Lower leg skin (tissue), 3 donors: ENCODE results near the gene PALLD.

Source experiments
- POLR2A ChIP-seq, 2 donors: fragments of 450-650 bp; IDR thresholded peaks; one replicate each; pipeline ENCODE4 v1.6.1; 2016 to 2017; ENCODE audit warnings: antibody characterized with exemption in 2 of 2, mild to moderate bottlenecking in 1 of 2, moderate library complexity in 1 of 2
- TF ChIP-seq, protein P1 (sequence below), 3 donors: fragments of 450-650 bp; IDR thresholded peaks; one replicate each; pipeline ENCODE4 v1.5.1; 2016; ENCODE audit warnings: antibody characterized with exemption in 3 of 3, mild to moderate bottlenecking in 3 of 3, moderate library complexity in 2 of 3

DNA sequence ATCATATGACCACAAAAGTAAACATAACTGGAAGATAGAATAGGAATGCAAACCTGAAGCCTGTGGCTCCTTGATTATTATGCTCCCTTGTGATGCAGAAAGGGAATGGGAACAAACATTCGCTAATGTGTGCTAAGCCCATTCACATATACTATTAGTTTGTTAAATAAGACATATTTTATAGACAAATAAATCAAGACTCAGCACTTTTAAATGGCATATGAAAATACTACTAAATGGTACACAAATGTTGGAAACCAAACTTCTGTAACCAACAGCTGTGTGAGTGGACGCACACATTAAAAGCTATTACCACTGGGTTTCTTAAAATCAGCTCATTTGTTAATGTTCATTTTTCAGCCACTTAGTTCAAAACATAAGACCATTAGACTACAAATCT, 417.2 kb downstream of the PALLD start:
- TF ChIP-seq, protein P1, sequence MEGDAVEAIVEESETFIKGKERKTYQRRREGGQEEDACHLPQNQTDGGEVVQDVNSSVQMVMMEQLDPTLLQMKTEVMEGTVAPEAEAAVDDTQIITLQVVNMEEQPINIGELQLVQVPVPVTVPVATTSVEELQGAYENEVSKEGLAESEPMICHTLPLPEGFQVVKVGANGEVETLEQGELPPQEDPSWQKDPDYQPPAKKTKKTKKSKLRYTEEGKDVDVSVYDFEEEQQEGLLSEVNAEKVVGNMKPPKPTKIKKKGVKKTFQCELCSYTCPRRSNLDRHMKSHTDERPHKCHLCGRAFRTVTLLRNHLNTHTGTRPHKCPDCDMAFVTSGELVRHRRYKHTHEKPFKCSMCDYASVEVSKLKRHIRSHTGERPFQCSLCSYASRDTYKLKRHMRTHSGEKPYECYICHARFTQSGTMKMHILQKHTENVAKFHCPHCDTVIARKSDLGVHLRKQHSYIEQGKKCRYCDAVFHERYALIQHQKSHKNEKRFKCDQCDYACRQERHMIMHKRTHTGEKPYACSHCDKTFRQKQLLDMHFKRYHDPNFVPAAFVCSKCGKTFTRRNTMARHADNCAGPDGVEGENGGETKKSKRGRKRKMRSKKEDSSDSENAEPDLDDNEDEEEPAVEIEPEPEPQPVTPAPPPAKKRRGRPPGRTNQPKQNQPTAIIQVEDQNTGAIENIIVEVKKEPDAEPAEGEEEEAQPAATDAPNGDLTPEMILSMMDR (IDR thresholded peaks at IDR 0.05), result no peak
- TF ChIP-seq POLR2A (IDR thresholded peaks at IDR 0.05), result no peak
